ENCODE data around the gene CD4. TPM values are rescaled to one million over a fixed set of nuclear protein-coding genes. Genes with fewer than 3 reads are reported as not detected.
"Not testable (repeated sequence)": the region's sequence is repeated elsewhere in the genome, so short reads cannot be mapped to it uniquely, and the experiment has no call there.

The CD4 gene
- total RNA-seq, 1 donor from 2014 or later = 3.7 TPM

- DNase-seq = no peak
Measured at GRCh38 chr12:6847676-6848075, 58.3 kb downstream of the CD4 start.

GRCh38 chr12:6849427-6849826 is 60.1 kb downstream of the CD4 start:
- DNase-seq = no peak

DNA sequence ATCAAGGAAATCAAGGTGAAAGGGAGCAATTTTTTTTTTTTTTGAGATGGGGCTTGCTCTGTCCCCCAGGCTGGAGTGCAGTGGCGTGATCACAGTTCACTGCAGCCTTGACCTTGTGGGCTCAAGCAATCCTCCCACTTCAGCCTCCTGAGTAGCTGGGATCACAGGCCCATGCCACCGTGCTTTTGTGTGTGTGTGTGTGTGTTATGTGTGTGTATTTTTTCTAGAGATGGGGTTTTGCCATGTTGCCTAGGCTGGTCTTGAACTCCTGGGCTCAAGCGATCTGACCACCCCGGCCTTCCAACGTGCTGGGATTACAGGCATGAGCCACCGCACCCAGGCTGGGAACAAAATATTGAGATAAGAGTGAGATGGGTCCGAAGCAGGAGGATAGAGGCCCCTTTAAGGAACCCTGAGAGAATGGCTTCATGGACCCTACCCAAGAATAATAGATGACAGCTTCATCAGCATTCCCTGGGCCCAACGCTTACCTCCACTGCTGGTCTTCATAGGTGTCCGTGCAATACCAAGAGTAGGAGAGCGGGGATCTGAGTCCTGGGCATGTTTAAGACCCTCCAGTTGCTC is 60.7 kb downstream of the CD4 start:
- DNase-seq = no peak

DNA sequence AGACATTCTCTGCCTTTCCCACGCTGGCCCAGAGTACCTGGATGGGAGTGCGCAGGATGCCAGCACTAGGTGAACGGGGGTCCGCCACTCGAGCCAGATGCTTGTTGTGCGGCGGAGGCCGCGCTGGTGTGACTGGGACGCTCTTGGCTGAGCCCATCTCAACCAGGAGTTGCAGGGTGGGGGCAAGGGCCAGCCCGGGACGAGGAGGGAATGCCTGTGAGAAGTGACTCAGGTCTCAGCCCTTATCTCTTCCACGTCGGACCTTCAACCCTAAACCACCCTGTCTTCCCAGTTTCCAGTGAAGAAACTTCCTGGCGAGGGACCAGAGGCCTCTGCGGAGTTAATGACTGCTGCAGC is 61.4 kb downstream of the CD4 start:
- DNase-seq = no peak

DNA sequence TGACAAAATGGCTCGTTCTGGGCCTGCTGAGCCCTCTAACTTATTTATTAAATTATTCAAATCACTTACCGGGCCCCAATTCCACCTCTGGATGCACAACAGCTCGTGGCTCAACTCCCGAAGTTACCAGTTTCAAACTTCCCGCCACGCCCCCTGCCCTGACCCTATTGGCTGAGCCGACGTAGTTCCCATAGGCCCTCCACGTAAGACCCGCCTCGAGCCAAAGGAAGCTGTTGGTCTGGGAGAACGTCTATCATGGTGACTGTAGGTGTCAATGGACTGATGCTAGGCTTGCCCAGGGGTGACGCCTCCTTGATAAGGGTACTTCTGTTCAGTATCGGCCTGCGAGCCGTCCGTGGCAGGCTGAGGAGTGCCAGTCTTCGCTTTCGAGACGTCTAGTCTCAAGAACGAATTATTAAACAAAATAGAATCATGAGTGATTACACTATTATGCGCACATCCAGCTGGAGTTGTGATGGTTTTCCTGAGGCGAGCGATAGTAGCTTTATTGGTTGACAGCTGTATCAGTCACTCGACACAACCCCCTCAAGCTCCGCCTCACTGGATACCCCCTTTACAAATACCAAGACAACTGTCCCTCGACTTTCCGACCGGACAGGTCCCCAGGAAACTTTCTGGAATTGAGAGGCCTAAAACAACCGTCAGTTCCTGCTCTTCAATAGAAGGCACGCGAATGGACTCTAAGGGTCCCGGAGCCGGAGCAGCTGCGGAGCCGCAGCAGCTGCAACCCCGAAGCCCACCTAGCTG is 62.0 kb downstream of the CD4 start, which contains the start of gene CDCA3:
CDCA3 (minus strand) TSS at position 134 of the 768 bp plus-strand sequence. CDS start 334 bp downstream, outside the sequence.
- peak; percentile 99 for DNase-seq

DNA sequence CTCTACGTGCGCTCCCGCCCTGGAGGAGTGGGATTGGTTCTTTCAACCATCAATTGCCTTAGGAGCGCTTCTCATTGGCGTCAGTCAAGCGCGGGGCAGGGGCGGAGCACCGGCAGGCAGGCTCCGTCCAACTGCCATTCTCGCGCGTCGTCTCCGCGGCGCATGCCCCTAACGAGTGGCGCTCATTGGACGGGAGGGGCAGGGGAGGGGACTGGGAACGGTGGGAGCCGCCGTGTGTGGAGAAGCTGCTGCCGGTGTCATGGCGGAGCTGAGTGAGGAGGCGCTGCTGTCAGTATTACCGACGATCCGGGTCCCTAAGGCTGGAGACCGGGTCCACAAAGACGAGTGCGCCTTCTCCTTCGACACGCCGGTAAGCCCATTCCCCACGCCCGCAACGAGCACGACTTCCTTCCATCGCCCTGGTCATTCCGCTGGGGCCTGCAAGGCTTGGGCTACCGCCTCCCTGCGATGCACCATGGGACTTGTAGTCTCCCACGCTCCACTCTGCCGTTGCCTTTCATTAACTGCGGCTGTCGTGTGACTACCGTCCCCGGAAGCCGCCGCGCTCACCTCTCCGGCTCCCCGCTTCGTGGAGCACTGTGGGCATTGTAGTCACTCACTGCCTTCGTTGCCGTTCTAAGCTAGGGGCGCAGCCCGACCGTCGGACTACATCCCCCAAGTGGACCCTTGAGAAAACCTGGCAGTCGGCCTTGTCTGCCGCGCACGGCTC is 62.8 kb downstream of the CD4 start, which contains the start of gene USP5:
USP5 (plus strand) TSS at position 230 of the 730 bp plus-strand sequence; CDS start at position 260, 30 bp downstream.
- DNase-seq = peak; percentile 100

DNA sequence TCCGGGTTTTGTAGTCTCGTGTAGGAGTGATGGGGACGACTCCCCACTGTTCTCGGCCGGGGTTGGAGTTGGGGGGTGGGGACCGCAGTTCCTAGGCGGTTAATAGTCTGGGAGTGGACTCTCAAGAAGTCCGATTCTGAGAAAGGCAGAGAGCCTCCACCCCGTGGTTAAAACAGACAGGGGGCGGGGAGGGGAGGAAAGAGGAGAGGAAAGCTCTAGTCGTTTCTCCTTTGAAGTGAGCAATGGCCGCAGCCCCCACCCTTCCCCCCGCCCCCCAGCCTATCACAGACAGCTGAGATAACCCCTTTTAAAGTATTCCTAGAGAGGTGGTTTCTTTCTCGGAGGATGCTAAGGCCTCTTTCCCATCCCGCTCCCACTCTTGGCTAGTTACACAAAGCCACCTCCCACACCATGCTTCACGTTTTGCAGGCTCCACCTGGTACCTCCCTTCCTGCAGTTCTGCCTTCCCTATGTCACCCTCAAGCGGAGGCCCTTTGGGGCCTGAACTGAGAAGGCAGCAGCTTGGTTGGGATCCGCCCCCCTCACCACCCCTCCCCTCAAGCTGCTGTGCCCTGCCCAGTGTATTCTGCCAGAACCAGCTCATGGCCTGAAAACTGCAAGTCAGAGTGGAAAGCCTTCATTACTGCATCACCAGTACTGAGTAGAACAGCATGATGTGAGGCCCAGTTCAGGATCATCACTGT is 63.5 kb downstream of the CD4 start:
- peak; percentile 67 for DNase-seq

DNA sequence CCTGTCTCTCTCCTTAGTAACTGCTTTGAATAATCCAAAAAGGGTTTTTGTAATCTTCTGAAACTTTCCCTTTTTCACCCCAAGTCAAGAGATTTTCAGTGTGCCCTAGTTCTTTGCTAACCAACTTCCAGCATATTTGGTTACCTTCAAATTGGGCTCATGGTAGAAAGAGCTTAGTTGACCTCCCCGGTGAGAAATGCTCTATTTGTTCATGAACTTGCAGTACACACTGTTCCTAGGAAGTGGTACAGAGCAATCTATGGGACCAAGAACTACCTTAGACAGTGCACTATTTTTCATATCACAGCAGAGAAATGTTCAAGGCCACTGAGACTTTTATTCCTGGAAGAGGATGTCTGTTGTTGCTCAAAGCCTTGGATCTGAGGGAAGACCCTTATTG is 64.3 kb downstream of the CD4 start:
- DNase-seq = no peak

GRCh38 chr12:6854036-6854435 is 64.7 kb downstream of the CD4 start:
- no peak for DNase-seq

DNA sequence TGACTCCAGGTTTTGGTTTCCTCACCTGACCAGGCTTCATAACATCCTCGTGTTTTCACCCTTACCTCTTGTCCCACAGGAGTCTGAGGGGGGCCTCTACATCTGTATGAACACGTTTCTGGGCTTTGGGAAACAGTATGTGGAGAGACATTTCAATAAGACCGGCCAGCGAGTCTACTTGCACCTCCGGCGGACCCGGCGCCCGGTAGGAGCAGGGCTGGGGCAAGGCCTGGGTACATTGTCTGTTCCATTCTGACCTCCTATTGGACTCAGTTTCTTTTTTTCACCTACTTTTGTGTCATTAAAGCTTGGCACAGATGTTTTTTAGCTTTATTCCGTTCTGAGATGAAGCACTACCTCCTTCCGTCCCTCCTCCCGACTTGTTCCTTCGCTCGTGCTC is 66.0 kb downstream of the CD4 start:
- DNase-seq = no peak

- peak; percentile 67 for DNase-seq
Measured at GRCh38 chr12:6858799-6859198, 69.5 kb downstream of the CD4 start.

DNA sequence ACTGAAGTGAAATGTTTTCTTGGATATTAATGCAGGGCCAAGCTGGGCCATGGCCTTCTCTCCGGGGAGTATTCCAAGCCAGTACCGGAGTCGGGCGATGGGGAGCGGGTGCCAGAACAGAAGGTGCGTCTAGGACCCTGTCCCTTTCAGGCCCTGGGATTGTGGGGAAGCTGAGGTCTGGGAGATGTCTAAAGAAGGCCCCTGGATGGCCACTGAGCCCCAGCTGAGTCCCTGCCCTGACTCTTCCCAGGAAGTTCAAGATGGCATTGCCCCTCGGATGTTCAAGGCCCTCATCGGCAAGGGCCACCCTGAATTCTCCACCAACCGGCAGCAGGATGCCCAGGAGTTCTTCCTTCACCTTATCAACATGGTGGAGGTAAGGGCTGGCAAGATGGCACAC is 70.8 kb downstream of the CD4 start:
- no peak for DNase-seq

DNA sequence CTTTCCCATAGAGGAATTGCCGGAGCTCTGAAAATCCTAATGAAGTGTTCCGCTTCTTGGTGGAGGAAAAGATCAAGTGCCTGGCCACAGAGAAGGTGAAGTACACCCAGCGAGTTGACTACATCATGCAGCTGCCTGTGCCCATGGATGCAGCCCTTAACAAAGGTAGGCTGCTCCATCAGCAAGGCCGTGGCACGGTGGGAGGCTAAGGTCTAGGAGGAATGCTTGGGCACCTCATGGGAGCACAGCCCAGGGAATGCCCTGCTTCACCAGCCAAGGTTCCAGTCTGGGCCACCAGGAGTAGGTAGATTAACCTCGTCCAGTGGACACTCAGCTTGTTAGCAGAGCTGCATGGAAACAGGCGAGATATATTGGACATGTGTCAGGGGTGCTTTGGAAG is 71.6 kb downstream of the CD4 start:
- no peak for DNase-seq

DNA sequence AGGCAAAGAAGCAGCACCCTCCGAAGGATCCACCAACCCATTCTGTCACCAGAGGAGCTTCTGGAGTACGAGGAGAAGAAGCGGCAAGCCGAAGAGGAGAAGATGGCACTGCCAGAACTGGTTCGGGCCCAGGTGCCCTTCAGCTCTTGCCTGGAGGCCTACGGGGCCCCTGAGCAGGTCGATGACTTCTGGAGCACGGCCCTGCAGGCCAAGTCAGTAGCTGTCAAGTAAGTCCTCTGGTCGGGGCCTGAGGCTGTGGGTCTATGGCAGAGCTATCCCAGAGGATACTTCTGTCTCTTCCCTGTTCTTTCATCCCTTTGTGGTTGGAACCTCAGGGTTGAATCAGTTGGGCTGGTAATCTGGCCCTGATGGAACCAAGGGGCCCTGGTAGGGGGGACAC is 72.1 kb downstream of the CD4 start:
- no peak for DNase-seq

- DNase-seq = no peak
Measured at GRCh38 chr12:6863033-6863432, 73.7 kb downstream of the CD4 start.

DNA sequence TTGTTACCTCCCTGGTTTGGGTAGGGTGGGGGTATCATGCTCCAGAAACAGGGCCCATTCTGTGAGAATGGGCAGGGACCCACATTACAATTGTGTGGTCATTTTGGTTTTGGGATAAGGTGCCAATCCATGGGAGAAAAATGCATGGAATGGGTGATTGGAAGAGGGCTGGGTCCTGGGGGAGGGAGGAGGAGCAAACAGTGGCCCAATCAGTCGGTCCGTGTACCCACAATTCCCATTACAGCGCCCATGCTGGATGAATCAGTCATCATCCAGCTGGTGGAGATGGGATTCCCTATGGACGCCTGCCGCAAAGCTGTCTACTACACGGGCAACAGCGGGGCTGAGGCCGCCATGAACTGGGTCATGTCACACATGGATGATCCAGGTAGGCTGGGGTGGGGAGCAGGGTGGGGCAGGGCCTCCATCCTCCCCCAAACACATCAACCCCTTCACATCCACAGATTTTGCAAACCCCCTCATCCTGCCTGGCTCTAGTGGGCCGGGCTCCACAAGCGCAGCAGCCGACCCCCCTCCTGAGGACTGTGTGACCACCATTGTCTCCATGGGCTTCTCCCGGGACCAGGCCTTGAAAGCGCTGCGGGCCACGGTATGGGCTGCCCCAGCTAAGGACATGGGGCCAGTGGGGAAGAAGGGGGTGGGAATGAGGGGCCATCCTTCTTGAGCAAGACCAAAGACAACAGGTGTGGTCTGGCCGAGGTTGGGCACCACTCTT is 74.4 kb downstream of the CD4 start:
- no peak for DNase-seq

GRCh38 chr12:6865307-6865706 is 76.0 kb downstream of the CD4 start:
- not testable (repeated sequence) for DNase-seq

- no peak for DNase-seq
Measured at GRCh38 chr12:6866163-6866919, 77.0 kb downstream of the CD4 start.

DNA sequence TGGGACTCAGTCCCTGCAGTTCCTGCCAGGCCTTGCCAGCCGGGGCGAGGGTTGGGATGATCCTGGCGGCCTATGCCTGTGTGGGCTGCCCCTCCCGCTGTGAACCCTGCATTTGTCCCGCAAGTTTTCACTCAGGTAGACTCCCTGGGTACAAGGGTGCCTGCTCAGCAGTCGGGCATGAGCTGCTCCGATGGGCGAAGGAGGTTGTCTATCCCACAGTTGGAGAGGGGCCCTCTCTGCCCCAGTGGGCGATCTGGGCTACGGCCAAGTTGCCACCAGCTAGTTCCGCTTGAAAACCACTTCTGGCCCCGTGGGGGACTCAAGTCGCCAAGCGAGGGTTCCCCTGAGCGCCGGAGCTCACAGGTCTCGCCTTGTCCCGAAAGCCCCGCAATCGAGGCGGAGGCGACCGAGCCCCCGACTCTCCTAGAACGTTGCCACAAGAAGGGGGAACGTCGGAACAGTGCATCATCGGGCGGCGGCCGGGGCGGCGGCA is 77.6 kb downstream of the CD4 start:
- DNase-seq = no peak

DNA sequence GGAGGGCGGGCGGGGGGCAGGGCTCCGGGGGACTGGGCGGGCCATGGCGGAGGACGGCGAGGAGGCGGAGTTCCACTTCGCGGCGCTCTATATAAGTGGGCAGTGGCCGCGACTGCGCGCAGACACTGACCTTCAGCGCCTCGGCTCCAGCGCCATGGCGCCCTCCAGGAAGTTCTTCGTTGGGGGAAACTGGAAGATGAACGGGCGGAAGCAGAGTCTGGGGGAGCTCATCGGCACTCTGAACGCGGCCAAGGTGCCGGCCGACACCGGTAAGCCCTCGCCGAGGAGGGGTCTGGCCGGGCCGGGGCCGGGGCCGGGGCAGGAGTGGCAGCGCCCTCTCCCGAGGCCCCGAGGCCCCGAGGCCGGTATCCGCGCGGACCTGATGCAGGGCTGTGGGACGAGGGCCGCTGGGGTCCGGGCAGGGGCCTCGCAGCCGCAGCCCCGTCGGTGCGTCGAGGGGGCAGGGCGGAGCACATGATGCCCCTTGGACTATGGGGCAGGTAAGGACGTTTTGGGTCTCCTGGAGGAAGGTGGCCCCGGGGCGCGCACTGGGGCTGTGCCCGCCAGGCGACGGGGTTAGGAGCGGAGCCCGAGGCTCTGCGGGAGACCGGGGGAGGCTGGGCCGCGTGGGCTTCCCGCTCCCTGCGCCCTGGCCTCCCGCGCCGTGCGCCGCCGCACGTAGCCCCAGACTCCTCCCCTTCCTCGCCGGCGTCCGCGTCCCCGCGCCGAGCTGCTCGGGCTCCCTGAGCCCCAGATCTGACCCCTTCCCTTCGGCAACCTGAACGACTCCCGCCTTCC is 78.3 kb downstream of the CD4 start, which contains the start of gene TPI1:
TPI1 (plus strand) TSS at position 119 of the 798 bp plus-strand sequence; CDS start at position 155, 36 bp downstream.
- DNase-seq = peak; percentile 93
